Sigmoid colon (tissue), 7 donors: ENCODE data around the gene SYNGR3. TPM values are rescaled to one million over a fixed set of nuclear protein-coding genes. Genes with fewer than 3 reads are reported as not detected.
"Not testable (repeated sequence)": the region's sequence is repeated elsewhere in the genome, so short reads cannot be mapped to it uniquely, and the experiment has no call there.

Source experiments
- DNase-seq: peaks from one replicate; pipeline ENCODE4 v3.0.0-alpha.2; 2019
- H3K27ac ChIP-seq, 4 donors: fragments of 200-600 bp; sonication (generic); one replicate each; pipeline ENCODE4 v1.5.1; 2016 to 2019; ENCODE audit warnings: mild to moderate bottlenecking in 1 of 4
- H3K27me3 ChIP-seq, 3 donors: fragments of 200-600 bp; sonication (generic); one replicate each; pipeline ENCODE4 v1.5.1; 2019; ENCODE audit warnings: mild to moderate bottlenecking in 1 of 3
- H3K36me3 ChIP-seq, 4 donors: fragments of 200-600 bp; sonication (generic); one replicate each; pipeline ENCODE4 v1.5.1; 2016 to 2019
- H3K4me1 ChIP-seq, 4 donors: fragments of 200-600 bp; sonication (generic); one replicate each; pipeline ENCODE4 v1.5.1; 2017 to 2019
- H3K4me3 ChIP-seq, 4 donors: fragments of 200-600 bp; sonication (generic); one replicate each; pipeline ENCODE4 v1.5.1; 2017 to 2019; ENCODE audit warnings: mild to moderate bottlenecking in 2 of 4, moderate library complexity in 1 of 4
- H3K9me3 ChIP-seq, 4 donors: fragments of 200-600 bp in 3 of 4; sonication (generic) in 3 of 4; one replicate each; pipeline versions ENCODE4 v1.5.1 to v1.6.1; 2013 to 2019
- CTCF ChIP-seq, 4 experiments: fragments of 450-650 bp in 3 of 4; fragments of 200-600 bp in 1 of 4; IDR thresholded peaks; one replicate each; pipeline ENCODE4 v1.5.1; 2016 to 2019; ENCODE audit warnings: antibody characterized with exemption in 4 of 4, mild to moderate bottlenecking in 3 of 4, moderate library complexity in 2 of 4
- EP300 ChIP-seq, 4 donors: sonication (generic); formaldehyde crosslinking; IDR thresholded peaks; one replicate each; pipeline ENCODE4 v1.6.1; 2017; ENCODE audit warnings: antibody characterized with exemption in 4 of 4
- POLR2A ChIP-seq, 2 donors: fragments of 450-650 bp; IDR thresholded peaks; one replicate each; pipeline ENCODE4 v1.6.1; 2016; ENCODE audit warnings: antibody characterized with exemption in 2 of 2, mild to moderate bottlenecking in 2 of 2, moderate library complexity in 2 of 2
- POLR2AphosphoS5 ChIP-seq, 4 donors: sonication (generic); formaldehyde crosslinking; IDR thresholded peaks; one replicate each; pipeline ENCODE4 v1.6.1; 2017; ENCODE audit warnings: antibody characterized with exemption in 4 of 4
- WGBS, 2 donors: extraction: QIAGEN DNeasy Blood & Tissue Kit; methylation state at CpG; one replicate each; pipeline ENCODE4 v1.1.7; 2013; 5-methylcytosine and 5-hydroxymethylcytosine counted together
- intact Hi-C: fragments of 100-400 bp; cut with DNase I; formaldehyde crosslinking; loops from one replicate; pipeline ENCODE4 v1.15.1; 2023
- polyA plus RNA-seq, 3 donors: library from polyadenylated mRNA; stranded (reverse); fragments of 200-250 nt; gene quantifications; one replicate each; pipeline ENCODE4 v1.2.3, GENCODE V29; 2013
- total RNA-seq, 4 donors: library from RNA; depleted of rRNA; stranded (reverse); fragments of >200 nt; gene quantifications; one replicate each; pipeline ENCODE4 v1.1.0, GENCODE V29; 2016
- donor health status: healthy with polysubstance abuse.
- donor health status: Bipolar disorder and iron deficiency.
- donor health status: healthy.

The SYNGR3 gene
- total and polyA plus RNA-seq, 7 donors = 0.60 to 8.3 (median 4.0) TPM

GRCh38 chr16:1950559-1950958 lies 39.2 kb upstream of the SYNGR3 start:
- Histone ChIP-seq H3K9me3 (no peaks in the 10 kb centered on the region), H3K4me1 (no peaks in the 10 kb centered on the region), H3K36me3 (no peaks in the 10 kb centered on the region), H3K27me3 (no peaks in the 10 kb centered on the region), H3K27ac (no peak overlapping the region), H3K4me3 (no peak overlapping the region)
- intact Hi-C loops = no loop called here
- TF ChIP-seq POLR2AphosphoS5 (IDR thresholded peaks at IDR 0.05) (no peak), POLR2A (IDR thresholded peaks at IDR 0.05) (no peak), EP300 (IDR thresholded peaks at IDR 0.05) (no peak), CTCF (IDR thresholded peaks at IDR 0.05) (no peak)
- WGBS, 2 donors = 88 to 92% methylated on average over 19 of the region's 19 CpGs
- no peak for DNase-seq

GRCh38 chr16:1953734-1954133 lies 36.0 kb upstream of the SYNGR3 start:
- Histone ChIP-seq H3K4me1 (peaks cover 0 to 2% (median 1%) of the 10 kb centered on the region in 4 donors), H3K27ac (no peak overlapping the region), H3K9me3 (no peaks in the 10 kb centered on the region), H3K4me3 (no peak overlapping the region), H3K27me3 (no peaks in the 10 kb centered on the region), H3K36me3 (no peaks in the 10 kb centered on the region)
- no peak for TF ChIP-seq CTCF (IDR thresholded peaks at IDR 0.05)
- no peak for TF ChIP-seq EP300 (IDR thresholded peaks at IDR 0.05)
- TF ChIP-seq POLR2A (IDR thresholded peaks at IDR 0.05) = no peak
- no peak for TF ChIP-seq POLR2AphosphoS5 (IDR thresholded peaks at IDR 0.05)
- intact Hi-C loops = no loop called here
- WGBS, 2 donors = 92 to 93% methylated on average over 22 of the region's 22 CpGs
- no peak for DNase-seq

- H3K4me3 ChIP-seq, intact Hi-C loops, H3K27ac ChIP-seq, DNase-seq, H3K9me3 ChIP-seq, H3K27me3 ChIP-seq: not testable (repeated sequence)
- peaks cover 0 to 25% (median 21%) of the 10 kb centered on the region in 4 donors for H3K4me1 ChIP-seq
- H3K36me3 ChIP-seq = peaks cover 6 to 17% (median 16%) of the 10 kb centered on the region in 4 donors
- WGBS, 2 donors = 88 to 91% methylated on average over 21 of the region's 22 CpGs
Measured at GRCh38 chr16:1957434-1958142, 32.2 kb upstream of the SYNGR3 start.

DNA sequence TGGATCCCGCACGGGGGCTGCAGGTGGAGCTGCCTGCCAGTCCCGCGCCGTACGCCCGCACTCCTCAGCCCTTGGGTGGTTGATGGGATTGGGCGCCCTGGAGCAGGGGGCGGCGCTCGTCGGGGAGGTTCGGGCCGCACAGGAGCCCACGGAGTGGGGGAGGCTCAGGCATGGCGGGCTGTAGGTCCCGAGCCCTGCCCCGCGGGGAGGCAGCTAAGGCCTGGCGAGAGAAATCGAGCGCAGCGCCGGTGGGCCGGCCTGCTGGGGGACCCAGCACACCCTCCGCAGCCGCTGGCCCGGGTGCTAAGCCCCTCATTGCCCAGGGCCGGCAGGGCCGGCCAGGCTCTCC lies 31.7 kb upstream of the SYNGR3 start:
- H3K27ac ChIP-seq, DNase-seq, intact Hi-C loops, H3K9me3 ChIP-seq, H3K4me3 ChIP-seq, H3K27me3 ChIP-seq: not testable (repeated sequence)
- Histone ChIP-seq H3K4me1 (peaks cover 0 to 25% (median 22%) of the 10 kb centered on the region in 4 donors), H3K36me3 (peaks cover 11 to 23% (median 21%) of the 10 kb centered on the region in 4 donors)
- WGBS, 2 donors = 75 to 79% methylated on average over 30 of the region's 30 CpGs

- H3K27ac ChIP-seq = peak overlapping the region; percentile 89 to 93 (median 92)
- peak overlapping the region; percentile 79 to 88 (median 80) for H3K4me3 ChIP-seq
- TF ChIP-seq POLR2A (IDR thresholded peaks at IDR 0.05) (no peak), POLR2AphosphoS5 (IDR thresholded peaks at IDR 0.05) (no peak)
- H3K27me3 ChIP-seq = no peaks in the 10 kb centered on the region
- DNase-seq = no peak
- H3K4me1 ChIP-seq = peaks cover 0 to 30% (median 27%) of the 10 kb centered on the region in 4 donors
- H3K9me3 ChIP-seq = no peaks in the 10 kb centered on the region
- intact Hi-C loops = no loop called here
- WGBS, 2 donors = 19 to 41% methylated on average over 14 of the region's 14 CpGs
- peaks cover 12 to 26% (median 22%) of the 10 kb centered on the region in 4 donors for H3K36me3 ChIP-seq
Measured at GRCh38 chr16:1958715-1959268, 31.0 kb upstream of the SYNGR3 start.

DNA sequence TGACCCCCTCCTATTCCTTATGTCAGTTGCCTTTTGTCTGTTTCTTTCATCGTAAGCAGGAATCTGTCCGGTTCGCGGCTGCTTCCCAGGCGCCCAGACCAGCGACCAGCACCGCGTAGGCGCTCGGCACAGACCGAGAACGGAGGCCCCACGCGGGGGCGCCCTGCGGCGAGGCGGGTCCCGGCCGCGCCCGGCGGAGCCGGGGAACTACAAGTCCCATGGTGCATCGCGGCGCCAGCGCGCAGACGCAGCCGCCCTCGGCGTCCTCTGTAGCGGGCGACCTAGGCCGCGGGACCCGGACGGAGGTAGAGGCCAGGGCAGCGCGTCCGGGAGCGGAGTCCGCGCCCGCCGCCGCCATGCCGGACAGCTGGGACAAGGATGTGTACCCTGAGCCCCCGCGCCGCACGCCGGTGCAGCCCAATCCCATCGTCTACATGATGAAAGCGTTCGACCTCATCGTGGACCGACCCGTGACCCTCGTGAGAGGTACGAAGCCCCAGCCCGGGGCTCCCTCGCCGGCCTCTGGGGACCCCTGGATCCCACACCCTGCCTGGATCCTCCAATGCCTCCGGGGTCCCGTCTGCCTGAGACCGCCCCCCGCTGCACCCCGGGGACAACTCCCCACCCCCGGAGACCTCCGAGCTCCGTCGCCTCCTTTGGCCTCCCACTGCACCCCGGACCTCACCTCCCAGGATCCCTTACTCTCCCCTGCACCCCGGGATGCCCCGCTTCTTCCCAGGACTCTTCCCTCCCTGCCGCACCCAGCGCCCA lies 30.3 kb upstream of the SYNGR3 start, which contains the start of gene NDUFB10:
Gene NDUFB10, plus strand, starts transcription at position 270 of the 771 bp plus-strand sequence. Its CDS starts 87 bp downstream, at position 357.
- intact Hi-C loops = no loop called here
- TF ChIP-seq POLR2AphosphoS5 (IDR thresholded peaks at IDR 0.05) = peak; percentile 84 to 95 (median 94)
- peak in 3 of 4 experiments; percentile 18 to 57 (median 45) for TF ChIP-seq CTCF (IDR thresholded peaks at IDR 0.05)
- peak; percentile 55 to 86 for TF ChIP-seq POLR2A (IDR thresholded peaks at IDR 0.05)
- no peak for TF ChIP-seq EP300 (IDR thresholded peaks at IDR 0.05)
- Histone ChIP-seq H3K4me3 (peak within 1 kb of the TSS; percentile 79 to 88 (median 80)), H3K27me3 (no peaks in the 10 kb centered on the region), H3K4me1 (peaks cover 0 to 34% (median 29%) of the 10 kb centered on the region in 4 donors), H3K27ac (peak within 1 kb of the TSS; percentile 89 to 93 (median 92)), H3K9me3 (no peaks in the 10 kb centered on the region), H3K36me3 (peaks cover 12 to 27% (median 22%) of the 10 kb centered on the region in 4 donors)
- DNase-seq = peak; percentile 96
- 1% methylated on average over 79 of the region's 79 CpGs for WGBS, 2 donors
